Embryonic facial prominence (tissue), 1 donor: ENCODE measurements around the gene CDK11A.
"Not testable (repeated sequence)": the region's sequence is repeated elsewhere in the genome, so short reads cannot be mapped to it uniquely, and the experiment has no call there.

Experiments used
- DNase-seq: peaks from one replicate; pipeline ENCODE4 v3.0.0-alpha.2; 2016; ENCODE audit errors: extremely low spot score

The CDK11A gene

GRCh38 chr1:1684031-1684681 is 40.0 kb downstream of the CDK11A start:
- no peak for DNase-seq

- no peak for DNase-seq
Measured at GRCh38 chr1:1683104-1683905, 40.9 kb downstream of the CDK11A start.

DNA sequence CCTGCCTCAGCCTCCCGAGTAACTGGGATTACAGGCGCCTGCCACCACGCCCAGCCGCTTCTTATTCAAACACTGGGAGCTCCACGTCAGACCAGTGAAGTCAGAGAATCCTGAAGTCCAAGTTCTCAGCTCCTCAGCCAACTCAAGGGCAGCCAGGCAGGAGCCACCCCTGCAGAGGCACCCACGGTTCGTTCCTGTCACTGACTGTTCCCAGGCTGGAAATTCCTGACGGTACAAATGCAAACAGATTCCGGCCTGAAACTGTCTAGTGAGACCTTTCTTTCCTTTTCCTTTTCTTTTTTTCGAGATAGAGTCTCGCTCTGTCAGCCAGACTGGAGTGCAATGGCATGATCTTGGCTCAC is 43.3 kb downstream of the CDK11A start:
- DNase-seq, result no peak

GRCh38 chr1:1680031-1680911 is 43.9 kb downstream of the CDK11A start:
- DNase-seq, result no peak

DNA sequence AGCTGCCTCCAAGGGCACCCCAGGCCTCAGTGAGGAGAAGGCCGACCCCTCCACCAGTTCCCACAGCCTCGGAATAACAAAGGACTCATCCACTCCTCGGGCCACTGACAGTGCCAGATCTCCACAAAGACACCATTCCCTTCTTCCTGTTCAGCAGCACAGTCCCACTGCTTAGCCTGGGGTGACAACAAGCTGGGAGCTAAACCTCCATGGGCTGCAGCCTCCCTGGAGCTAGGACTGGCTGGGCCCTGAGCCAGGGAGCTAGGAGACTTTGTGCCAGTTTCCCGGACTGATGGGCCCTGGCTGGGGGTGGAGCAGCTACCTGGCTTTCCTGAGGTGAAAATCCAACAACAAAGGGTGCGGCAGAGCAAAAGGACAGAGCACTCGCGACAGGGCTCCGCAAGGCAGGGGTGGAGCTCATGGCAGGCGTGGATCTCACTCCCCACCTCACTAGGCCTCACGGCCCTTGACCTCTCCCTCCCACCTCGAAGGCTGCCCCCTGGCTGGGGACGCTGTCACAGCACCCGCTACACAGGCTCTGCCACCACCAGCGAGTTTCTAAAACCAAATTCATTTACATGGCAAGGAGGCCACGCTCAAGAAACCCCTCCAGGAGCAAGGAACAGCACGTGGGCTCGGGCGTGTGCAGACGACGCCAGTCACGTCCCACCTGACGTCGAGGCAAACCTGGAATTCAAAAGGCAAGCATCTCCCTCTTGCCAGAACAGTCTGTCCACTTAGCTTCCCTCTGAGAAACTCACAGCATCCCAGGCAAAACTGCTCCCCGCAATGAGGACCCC is 45.4 kb downstream of the CDK11A start:
- DNase-seq, result no peak

DNA sequence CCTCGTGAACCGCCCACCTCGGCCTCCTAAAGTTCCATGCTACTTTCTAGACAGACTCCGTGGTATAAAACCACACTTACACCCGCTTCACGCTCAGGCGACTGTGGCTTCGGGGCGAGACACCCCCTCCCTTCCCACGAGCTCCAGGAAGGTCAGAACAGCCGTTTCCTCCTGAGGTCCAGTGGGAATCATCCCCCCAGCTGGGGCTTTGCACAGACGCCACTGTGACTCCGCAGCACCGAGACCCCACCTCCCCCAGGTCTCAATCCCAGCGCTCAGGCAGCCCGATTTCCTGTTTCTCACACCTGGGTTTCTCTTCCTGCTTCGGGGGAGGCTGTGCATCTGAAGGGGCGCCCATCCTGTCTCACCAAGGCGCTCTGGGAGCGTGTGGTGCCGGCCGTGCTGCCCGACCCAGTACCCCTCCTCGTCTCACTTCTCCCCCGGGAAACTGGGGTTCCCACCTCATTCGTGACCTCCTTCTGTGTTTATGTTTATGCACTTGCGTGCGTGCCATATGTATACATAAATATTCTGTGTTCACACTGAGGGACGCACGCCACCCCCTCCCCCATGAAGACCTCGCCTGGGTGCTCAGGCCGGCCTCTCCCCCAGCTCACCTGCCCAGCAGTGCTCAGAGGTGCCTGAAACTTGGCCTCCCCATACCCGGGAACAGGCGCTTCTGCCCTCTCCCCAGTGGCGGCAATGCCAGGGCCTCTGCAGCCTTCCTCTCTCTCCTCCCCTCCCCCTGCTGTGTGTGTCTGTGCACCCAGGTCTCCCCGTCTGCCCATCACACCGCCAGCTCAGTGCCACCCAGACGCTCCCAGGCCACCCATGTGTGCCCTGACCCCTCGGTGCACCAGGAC is 46.2 kb downstream of the CDK11A start:
- no peak for DNase-seq

DNA sequence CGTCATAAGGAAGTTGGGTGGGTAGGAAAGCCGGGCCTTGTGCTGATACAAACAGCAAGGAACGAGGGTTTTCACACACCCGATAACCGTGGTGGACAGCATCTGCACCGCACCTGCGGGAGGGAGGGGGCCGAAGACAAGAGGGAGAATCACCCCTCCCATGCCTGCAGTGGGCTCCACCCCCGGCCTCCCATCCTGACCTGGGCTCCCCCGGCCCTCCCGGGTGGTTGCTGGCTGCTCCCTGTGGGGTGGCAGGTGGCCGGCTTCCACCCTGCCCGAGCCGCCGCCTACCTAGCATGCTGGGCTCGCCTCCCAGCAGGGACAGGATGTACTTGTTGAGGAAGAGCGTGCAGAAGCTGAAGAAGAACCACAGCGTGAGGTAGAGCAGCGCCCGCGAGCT is 48.1 kb downstream of the CDK11A start:
- not testable (repeated sequence) for DNase-seq

DNA sequence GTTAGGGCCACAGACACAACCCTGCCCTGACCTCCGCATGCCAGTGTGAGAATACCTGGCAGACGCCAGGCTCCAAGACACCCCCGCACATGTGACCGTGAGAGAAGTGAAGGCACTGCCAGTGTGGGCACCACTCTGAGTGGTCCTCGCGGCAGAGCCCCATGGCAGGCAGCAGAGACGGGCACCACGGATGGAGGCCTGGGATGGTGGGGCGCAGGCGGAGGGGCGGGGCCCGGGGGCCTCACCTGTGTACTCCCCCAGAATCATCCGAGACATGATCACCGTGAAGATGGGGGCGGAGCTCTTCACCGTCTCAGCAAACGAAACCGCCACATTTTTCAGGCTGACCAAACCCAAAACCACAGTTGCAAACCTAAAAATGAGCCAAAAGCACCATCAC is 48.9 kb downstream of the CDK11A start:
- DNase-seq, result not testable (repeated sequence)

GRCh38 chr1:1674806-1675205 is 49.4 kb downstream of the CDK11A start:
- DNase-seq, result not testable (repeated sequence)

DNA sequence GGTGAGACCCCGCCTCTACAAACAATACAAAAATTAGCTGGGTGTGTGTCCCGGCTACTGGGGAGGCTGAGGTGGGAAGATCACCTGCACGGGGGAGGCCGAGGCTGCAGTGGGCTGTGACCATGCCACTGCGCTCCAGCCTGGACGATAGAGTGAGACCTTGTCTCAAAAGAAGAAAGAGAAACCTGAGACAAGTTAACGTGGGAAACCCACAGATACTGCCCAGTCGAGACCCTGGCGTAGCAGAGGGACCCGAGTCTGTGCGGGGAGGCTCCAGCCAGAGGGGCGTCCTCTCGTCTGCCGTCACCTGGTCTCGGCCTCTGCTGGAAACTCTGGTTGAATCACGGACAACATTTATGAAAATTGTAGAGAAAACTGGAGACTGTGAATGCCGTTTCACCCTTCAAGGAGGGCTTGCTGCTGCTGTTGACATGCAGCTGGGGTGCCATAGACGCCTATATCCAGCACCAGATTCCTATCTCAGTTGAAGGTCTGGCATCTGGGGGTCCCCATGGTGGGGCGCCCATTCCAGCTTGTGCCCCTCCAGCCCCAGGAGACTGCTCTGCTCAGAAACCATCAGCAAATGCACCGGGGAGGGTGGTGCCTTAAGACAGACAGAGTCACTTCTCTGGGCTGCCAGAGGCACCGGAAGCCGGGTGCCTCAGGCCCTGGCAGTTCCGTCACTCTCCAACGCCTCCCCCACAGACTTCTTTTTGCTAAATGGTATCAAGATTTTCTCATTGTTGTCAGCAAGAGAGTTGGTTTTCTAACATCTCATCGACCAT is 51.8 kb downstream of the CDK11A start:
- DNase-seq, result no peak

- DNase-seq, result no peak
Measured at GRCh38 chr1:1671365-1672119, 52.6 kb downstream of the CDK11A start.

- no peak for DNase-seq
Measured at GRCh38 chr1:1670866-1671265, 53.3 kb downstream of the CDK11A start.

- no peak for DNase-seq
Measured at GRCh38 chr1:1669468-1670440, 54.4 kb downstream of the CDK11A start.

DNA sequence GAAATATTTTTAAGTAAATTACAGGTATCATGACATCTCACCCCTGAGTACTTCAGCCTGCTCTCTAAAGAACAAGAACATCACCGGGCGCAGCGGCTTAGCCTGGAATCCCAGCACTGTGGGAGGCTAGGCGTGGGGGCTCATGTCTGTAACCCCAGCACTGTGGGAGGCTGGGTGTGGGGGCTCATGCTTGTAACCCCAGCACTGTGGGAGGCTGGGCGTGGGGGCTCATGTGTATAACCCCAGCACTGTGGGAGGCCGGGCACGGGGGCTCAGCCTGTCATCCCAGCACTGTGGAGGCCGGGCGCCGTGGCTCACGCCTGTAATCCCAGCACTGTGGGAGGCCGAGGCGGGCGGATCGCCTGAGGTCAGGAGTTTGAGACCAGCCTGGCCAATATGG is 57.6 kb downstream of the CDK11A start:
- DNase-seq, result no peak

DNA sequence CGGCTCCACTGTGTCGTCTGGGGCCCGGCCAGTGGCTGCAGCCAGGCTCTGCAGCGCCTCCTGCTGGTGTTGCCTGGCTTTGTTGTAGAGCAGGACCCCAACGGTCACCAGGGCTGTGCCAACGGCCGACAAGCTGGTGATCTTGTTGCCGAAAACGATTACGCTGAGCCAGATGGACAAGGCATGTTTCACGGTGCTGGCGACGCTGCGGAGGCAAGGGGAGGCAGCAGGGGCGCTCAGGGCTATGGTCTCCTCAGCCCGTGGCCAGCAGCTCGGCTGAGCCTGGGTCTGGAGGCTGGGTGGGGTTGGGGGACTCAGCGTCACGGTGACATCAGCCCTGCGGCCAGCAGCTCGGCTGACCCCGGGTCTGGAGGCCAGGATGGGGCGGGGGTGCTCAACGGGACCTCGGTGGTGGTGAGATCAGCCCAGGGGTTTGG is 58.3 kb downstream of the CDK11A start:
- no peak for DNase-seq

- DNase-seq, result no peak
Measured at GRCh38 chr1:1664941-1665814, 59.0 kb downstream of the CDK11A start.

- not testable (repeated sequence) for DNase-seq
Measured at GRCh38 chr1:1664318-1664717, 59.8 kb downstream of the CDK11A start.
